Measurements from ENCODE around the gene MACROD2. TPM values are rescaled to one million over a fixed set of nuclear protein-coding genes. Genes with fewer than 3 reads are reported as not detected.

The MACROD2 gene
- total and polyA plus RNA-seq, 2 experiments from 2014 or later: 2.8 to 4.3 TPM

- TF ChIP-seq CTCF (conservative IDR thresholded peaks at IDR 0.05; ENCODE audit: low read depth in 2 of 2): no peak
- TF ChIP-seq NANOG (IDR thresholded peaks at IDR 0.05; ENCODE audit: borderline replicate concordance): no peak
- no peak for TF ChIP-seq ETS1 (IDR thresholded peaks at IDR 0.05)
- TF ChIP-seq STAT1 (IDR thresholded peaks at IDR 0.05; ENCODE audit: unreplicated experiment): no peak
- TF ChIP-seq EZH2 (IDR thresholded peaks at IDR 0.05; ENCODE audit: low read depth, unreplicated experiment): no peak
- TF ChIP-seq ZNF331 (CRISPR knock-in tag; IDR thresholded peaks at IDR 0.05; ENCODE audit: low read depth): no peak
- no peak for TF ChIP-seq EZH2phosphoT487 (IDR thresholded peaks at IDR 0.05; ENCODE audit: unreplicated experiment)
These were observed 2071.3 kb downstream of the MACROD2 start (continued) for GRCh38 chr20:16066571-16066970.

- Histone ChIP-seq H3K4me2 (no peak overlapping the region), H3K27me3 (ENCODE audit: insufficient read depth) (no peaks in the 10 kb centered on the region), H3F3A (replicated peaks; ENCODE audit: low read depth) (no peaks in the 10 kb centered on the region), H3K4me1 (ENCODE audit: insufficient read depth) (peaks cover 11% of the 10 kb centered on the region), H4K20me1 (replicated peaks; ENCODE audit: insufficient read depth) (no peaks in the 10 kb centered on the region), H2AFZ (no peak overlapping the region), H3K27ac (ENCODE audit: low read depth) (no peak overlapping the region), H3K36me3 (ENCODE audit: insufficient read depth) (no peaks in the 10 kb centered on the region), H3K79me2 (replicated peaks; ENCODE audit: insufficient read depth) (no peaks in the 10 kb centered on the region), H3K4me3 (no peak overlapping the region), H3K9me2 (ENCODE audit: insufficient read depth) (peaks cover 20% of the 10 kb centered on the region; the same call in 1 of the 2 replicates)
- DNase-seq (ENCODE audit: low spot score): no peak
- Mint-ChIP-seq H3K4me1 (peaks cover 19% of the 10 kb centered on the region), H3K27me3 (ENCODE audit: insufficient read depth, low read depth, poor library complexity) (peaks cover 2% of the 10 kb centered on the region), H3K27ac (no peak overlapping the region), H3K4me3 (no peak overlapping the region), H3K9me3 (peaks cover 4% of the 10 kb centered on the region; the same call in 1 of the 3 replicates), H3K36me3 (ENCODE audit: low read depth) (no peaks in the 10 kb centered on the region)
- no peak for ATAC-seq
- no peak for TF ChIP-seq ETS1 (IDR thresholded peaks at IDR 0.05)
- no peak for TF ChIP-seq ZNF462 (CRISPR knock-in tag; IDR thresholded peaks at IDR 0.05)
- no peak for TF ChIP-seq CTCF (conservative IDR thresholded peaks at IDR 0.05; ENCODE audit: low read depth in 2 of 2)
These were observed 2074.2 kb downstream of the MACROD2 start for GRCh38 chr20:16069389-16070010.

All from GM23338 (cell line).